Activated CD8-positive, alpha-beta memory T cell treated with anti-CD3 and anti-CD28 coated beads for 24 hours (primary cell): ENCODE data around the gene LRRC8A.
A peak's percentile ranks its signal among the peaks of the same experiment; 100 is the strongest.
"Not testable (repeated sequence)": the region's sequence is repeated elsewhere in the genome, so short reads cannot be mapped to it uniquely, and the experiment has no call there.

Source experiments
- DNase-seq: peaks from one replicate; pipeline ENCODE4 v3.0.0-alpha.2; 2020

Gene LRRC8A

GRCh38 chr9:128881884-128882676 is at the start of gene LRRC8A, which contains the start of gene KYAT1:
Gene LRRC8A (plus strand): TSS chr9:128882133. CDS start chr9:128907165, 25,032 bp downstream.
Gene KYAT1 (minus strand): TSS chr9:128881950. CDS start chr9:128845405, 36,545 bp downstream.
- peak; percentile 100 for DNase-seq

DNA sequence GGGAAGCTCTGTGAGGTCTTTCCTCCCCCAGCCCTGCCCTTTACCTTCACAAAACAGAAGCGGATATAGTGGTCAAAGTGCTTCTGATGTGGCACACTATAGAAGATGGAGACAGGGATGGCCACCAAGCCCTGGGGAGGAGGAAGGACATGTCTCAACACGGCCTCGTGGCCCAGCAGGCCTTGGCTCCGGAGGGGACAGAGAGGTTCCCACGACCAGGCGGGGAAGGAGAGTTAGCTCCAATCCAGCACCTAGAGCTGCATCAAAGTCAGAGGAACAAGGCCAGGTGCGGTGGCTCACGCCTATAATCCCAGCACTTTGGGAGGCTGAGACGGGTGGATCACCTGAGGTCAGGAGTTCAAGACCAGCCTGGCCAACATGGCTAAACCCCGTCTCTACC is 48.2 kb upstream of the LRRC8A start:
- DNase-seq, result no peak

GRCh38 chr9:128835246-128836210 is 46.4 kb upstream of the LRRC8A start:
- DNase-seq, result no peak

DNA sequence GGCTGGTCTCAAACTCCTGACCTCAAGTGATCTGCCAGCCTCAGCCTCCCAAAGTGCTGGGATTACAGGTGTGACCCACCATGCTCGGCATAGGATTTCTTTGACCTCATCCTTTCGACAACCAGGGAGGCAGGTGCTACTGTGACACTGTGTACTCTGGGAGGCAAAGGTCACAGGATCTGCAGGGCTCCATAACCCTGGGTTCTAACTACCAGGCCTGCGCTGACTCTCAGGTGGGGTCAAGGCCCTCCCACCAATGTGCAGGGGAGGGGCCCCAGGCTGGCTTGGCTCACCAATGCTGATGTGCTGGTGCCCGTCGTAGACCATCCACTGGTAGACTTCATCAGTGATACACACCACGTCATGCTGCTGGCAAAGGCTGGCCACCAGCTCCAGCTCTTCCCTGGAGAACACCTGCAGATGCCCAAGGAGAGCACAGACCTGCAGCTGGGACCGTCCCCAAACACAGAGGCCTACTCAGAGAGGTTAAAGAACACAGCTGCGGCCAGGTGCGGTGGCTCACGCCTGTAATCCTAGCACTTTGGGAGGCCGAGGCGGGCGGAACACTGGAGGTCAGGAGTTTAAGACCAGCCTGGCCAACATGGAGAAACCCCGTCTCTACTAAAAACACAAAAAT is 45.3 kb upstream of the LRRC8A start:
- no peak for DNase-seq

DNA sequence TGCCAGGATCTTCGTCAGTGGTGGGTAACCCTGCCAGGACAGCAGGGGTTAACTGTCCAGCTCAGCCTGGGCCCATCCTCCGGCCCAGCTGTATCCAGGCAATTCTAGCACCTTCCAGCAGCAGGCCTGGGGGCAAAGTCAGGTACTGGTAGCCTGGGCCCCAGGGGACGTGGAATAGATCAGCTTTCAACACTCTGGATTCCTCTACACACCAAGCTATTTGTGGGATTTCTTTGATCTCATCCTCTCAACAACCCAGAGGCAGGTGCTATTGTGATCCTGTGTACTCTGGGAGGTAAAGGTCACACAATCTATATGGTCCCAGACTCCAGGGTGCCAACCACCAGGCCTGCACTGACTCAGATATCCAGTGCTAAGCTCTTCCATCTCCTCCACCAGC is 43.6 kb upstream of the LRRC8A start:
- no peak for DNase-seq

DNA sequence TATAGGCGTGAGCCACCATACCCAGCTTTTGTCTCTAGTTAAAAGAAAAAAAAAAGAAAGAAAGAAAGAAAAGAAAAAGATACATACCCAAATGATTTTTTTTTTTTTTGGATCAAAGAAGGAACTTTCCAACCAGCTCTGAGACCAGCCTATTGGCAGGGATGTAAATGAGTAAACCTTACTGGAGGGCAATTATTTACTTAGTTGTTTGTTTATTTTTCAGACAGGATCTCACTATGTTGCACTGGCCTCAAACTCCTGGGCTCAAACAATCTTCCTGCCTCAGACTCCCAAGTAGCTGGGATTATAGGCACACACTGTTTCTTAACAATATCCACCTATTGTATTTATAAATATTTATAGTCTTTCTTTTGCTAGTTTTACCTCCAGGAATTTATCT is 41.4 kb upstream of the LRRC8A start:
- no peak for DNase-seq

GRCh38 chr9:128841694-128842492 is 40.0 kb upstream of the LRRC8A start:
- DNase-seq, result no peak

DNA sequence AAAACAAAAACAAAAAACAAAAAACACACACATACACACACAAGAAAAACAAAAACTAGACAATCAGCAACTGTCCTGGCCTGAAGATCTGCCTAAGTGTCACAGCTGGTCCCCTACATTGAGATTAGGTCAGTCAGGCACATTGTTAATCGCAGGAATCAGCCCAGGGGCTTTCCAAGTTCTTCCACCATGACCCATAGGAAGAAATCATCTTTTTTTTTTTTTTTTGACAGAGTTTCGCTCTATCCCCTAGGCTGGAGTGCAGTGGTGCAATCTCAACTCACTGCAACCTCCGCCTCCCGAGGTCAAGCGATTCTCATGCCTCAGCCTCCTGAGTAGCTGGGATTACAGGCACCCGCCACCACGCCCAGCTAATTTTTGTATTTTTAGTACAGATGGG is 38.8 kb upstream of the LRRC8A start:
- not testable (repeated sequence) for DNase-seq

- no peak for DNase-seq
Observed at GRCh38 chr9:128845186-128845931, 36.6 kb upstream of the LRRC8A start.

DNA sequence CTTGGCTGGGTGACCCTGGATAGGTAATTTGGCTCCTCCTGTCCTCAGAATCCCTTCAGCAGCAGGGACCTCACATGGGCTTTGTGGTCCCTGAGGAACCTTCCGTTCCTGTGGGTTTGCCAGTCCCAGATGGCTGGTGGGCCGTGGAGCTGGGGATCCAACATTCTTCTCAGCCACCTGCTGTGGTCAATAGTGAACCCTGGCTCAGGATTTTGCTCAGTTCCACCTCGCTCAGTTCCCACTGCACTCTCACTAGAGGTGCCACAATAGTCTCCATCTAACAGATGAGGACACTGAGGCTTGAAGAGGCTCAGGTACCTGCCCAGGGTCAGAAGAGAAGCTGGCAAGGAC is 35.3 kb upstream of the LRRC8A start:
- no peak for DNase-seq

GRCh38 chr9:128847803-128848202 is 34.1 kb upstream of the LRRC8A start:
- no peak for DNase-seq

- not testable (repeated sequence) for DNase-seq
Observed at GRCh38 chr9:128851024-128851423, 30.9 kb upstream of the LRRC8A start.

DNA sequence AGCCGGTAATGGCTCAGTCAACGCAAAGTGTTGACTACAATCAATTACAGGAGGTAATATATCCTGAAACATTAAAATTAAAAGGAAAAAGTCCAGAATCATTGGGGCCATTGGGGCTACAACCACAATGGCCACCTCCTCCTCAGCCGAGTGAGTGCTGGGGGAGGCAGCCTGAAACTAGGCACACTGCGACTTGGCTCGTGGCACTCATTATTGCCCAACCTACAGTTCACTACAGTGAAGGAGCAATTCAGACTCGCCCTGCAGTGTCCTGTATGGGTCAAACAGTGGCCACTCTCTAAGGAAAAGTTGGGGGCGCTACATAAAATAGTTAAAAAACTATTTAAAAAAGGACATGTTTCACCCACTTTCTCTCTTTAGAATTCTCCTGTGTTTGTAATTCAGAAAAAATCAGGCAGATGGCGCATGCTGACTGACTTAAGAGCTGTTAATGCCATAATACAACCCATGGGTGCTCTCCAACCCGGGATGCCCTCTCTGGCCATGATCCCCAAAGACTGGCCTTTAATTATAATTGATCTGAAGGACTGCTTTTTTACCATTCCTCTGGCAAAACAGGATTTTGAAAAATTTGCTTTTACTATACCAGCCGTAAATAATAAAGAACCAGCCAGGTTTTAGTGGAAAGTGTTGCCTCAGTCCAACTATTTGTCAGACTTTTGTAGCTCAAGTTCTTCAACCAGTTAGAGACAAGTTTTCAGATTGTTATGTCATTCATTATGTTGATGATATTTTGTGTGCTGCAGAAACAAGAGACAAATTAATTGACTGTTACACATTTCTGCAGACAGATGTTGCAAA is 29.9 kb upstream of the LRRC8A start:
- not testable (repeated sequence) for DNase-seq

DNA sequence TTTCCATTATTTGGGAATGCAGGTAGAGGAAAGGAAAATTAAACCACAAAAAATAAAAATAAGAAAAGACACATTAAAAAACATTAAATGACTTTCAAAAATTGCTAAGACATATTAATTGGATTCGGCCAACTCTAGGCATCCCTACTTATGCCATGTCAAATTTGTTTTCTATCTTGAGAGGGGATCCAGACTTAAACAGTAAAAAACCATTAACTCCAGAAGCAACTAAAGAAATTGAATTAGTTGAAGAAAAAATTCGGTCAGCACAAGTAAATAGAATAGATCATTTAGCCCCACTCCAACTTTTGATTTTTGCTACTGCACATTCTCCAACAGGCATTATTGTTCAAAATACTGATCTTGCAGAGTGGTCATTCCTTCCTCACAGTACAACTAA is 29.3 kb upstream of the LRRC8A start:
- DNase-seq, result not testable (repeated sequence)

DNA sequence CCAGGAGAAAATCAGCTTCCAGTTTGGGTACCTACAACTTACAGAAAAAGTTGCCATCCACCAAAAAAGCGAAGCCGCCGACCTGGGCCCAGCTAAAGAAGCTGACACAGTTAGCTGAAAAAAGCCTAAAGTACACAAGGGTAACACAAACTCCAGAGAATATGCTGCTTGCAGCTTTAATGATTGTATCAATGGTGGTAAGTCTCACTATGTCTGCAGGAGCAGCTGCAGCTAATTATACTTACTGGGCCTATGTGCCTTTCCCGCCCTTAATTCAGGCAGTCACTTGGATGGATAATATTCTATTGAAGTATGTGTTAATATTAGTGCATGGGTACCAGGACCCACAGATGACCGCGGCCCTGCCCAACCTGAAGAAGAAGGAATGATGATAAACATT is 27.5 kb upstream of the LRRC8A start:
- DNase-seq, result not testable (repeated sequence)

DNA sequence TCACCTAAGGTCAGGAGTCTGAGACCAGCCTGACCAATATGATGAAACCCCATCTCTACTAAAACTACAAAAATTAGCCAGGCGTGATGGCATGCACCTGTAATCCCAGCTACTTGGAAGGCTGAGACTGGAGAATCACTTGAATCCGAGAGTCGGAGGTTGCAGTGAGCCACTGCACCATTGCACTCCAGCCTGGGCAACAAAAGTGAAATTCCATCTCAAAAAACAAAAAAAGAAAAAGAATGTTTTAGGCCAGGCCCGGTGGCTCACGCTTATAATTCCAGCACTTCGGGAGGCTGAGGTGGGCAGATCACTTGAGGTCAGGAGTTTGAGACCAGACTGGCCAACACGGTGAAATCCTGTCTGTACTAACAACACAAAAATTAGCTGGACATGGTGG is 23.5 kb upstream of the LRRC8A start:
- not testable (repeated sequence) for DNase-seq

- DNase-seq, result no peak
Observed at GRCh38 chr9:128860937-128861336, 21.0 kb upstream of the LRRC8A start.

- DNase-seq, result no peak
Observed at GRCh38 chr9:128861501-128861900, 20.4 kb upstream of the LRRC8A start.

DNA sequence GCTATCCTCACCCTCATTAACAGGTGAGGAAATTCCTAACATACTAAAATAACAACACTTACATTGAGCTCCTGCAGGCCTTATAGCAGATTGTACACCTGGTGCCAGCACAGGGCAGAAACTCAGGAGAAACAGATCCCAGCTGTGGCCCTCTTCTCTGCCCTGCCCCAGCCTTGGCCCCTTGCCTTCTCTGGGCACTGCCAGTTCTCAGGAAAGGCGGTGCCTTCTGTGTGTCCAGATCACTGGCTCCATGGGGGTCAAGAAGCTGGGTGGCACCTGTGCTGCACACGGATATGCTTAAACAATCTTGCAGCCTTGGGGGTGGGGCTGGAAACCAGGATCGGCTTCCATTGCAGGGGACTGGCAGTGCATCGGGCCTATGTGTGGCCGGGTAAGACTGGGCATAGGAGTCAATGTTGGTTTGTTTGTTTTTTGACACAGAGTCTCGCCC is 19.5 kb upstream of the LRRC8A start:
- DNase-seq, result no peak

DNA sequence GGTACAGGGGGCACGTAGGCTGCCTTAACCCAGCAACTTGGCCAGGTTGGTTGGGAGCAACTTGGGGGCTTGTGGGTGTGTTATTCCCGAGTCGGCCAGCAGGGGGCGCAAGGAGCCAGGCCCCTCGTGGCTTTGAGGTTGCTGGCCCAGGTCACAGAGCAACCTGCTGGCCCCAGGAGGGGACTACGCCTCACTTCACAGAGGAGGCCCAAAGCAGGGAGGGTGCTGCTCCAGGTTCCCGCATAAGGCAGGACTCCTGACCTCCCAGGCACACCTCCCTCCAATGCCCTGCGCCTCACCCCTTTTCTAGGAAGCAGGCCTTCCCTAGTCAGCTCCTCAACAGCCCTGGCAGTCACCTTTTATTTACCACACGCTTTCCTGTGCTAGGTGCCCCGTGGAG is 18.3 kb upstream of the LRRC8A start:
- peak; percentile 97 for DNase-seq
